Muscle of leg (tissue), 11 donors: ENCODE measurements around the gene PRKD1. TPM values are rescaled to one million over a fixed set of nuclear protein-coding genes. Genes with fewer than 3 reads are reported as not detected.

ENCODE experiments used
- DNase-seq: peaks from one replicate; pipeline ENCODE4 v3.0.0; 2013
- H3K27ac ChIP-seq: one replicate; pipeline ENCODE4 v1.5.1; 2013; ENCODE audit warnings: mild to moderate bottlenecking, low read length, control low read depth
- H3K27me3 ChIP-seq: one replicate; pipeline ENCODE4 v1.6.1; 2013; ENCODE audit warnings: low read length; ENCODE audit not compliant: control insufficient read depth, insufficient read depth
- H3K36me3 ChIP-seq: one replicate; pipeline ENCODE4 v1.6.1; 2013; ENCODE audit warnings: low read length; ENCODE audit not compliant: control insufficient read depth, insufficient read depth
- H3K4me1 ChIP-seq: one replicate; pipeline ENCODE4 v1.6.1; 2013; ENCODE audit warnings: low read length; ENCODE audit not compliant: control insufficient read depth, insufficient read depth
- H3K4me3 ChIP-seq: one replicate; pipeline ENCODE4 v1.5.1; 2013; ENCODE audit warnings: low read length, control low read depth
- H3K9me3 ChIP-seq: replicated peaks from 2 replicates; pipeline ENCODE4 v1.6.1; 2013; ENCODE audit warnings: low read depth, low read length; ENCODE audit not compliant: control insufficient read depth
- WGBS: methylation state at CpG from one replicate; pipeline ENCODE4 v1.1.5; 2013; ENCODE audit warnings: missing lambda C conversion rate; ENCODE audit not compliant: insufficient coverage; 5-methylcytosine and 5-hydroxymethylcytosine counted together
- polyA plus RNA-seq, 8 donors: library from polyadenylated mRNA; unstranded; fragments of 120-200 nt; gene quantifications; one replicate each; pipeline versions ENCODE4 v1.2.1 to v1.2.3, GENCODE V29; 2013; ENCODE audit warnings: inconsistent platforms in 1 of 8, low replicate concordance in 1 of 8; ENCODE audit not compliant: insufficient read length in 8 of 8, insufficient read depth in 1 of 8
- total RNA-seq: library from RNA; stranded (reverse); fragments of 120-200 nt; gene quantifications from one replicate; pipeline ENCODE4 v1.2.4, GENCODE V29; 2013

Gene PRKD1
- total and polyA plus RNA-seq, 9 donors: 14.0 to 31.2 (median 22.4) TPM

DNA sequence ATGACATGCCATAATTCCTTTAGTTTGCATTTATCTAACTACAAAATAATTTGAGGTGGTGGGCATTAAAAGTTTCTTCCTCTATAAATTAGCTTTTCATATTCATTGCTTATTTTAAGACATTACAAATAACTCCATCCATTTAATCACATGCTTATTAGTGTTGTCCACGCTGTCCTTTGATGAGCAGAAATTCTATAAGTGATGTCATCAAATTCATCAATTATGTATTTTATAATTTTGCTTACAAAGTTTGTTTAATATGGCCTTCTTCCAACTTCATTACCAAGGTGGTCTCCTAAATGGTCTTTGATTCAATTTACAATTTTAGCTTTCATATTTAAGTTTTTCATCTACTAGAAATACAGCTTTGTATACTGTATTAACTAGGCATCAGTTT is 173.5 kb downstream of the PRKD1 start:
- no peaks in the 10 kb centered on the region for H3K4me1 ChIP-seq
- WGBS: no CpG with 5 or more reads among the region's 1 CpG

DNA sequence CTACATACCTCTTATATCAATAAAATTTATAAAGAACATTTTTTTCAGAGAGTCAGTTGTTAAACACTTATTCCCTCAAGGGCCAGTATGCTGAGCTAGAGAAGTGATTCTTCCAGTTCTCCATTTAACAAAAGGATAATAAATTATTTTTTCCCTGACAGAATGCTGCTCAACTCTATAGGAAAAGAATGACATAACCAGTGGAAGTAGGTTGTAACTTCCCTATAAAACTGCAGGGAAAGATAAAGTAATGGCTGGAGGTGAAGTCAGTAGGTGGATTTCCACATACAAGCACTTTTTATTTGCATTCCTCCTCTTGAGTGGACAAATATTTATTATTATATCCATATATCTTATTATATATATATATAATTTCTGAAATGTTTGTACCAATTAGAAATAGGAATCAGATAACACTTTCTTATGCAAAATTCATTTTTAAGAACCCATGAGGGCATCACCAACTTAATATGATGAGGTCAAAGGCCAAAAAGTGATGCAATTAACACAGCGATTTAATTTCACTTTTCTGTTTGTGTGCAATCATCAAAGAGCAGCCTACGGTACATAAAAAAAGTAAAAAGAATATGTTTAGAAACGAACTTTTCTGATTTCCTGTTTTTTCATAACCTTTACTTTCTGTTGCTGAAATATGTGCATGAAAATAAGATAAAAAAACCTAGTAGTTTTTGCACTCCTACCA is 175.3 kb downstream of the PRKD1 start:
- no peak for DNase-seq
- Histone ChIP-seq H3K36me3 (no peaks in the 10 kb centered on the region), H3K27me3 (no peaks in the 10 kb centered on the region), H3K4me1 (no peaks in the 10 kb centered on the region), H3K9me3 (peaks cover 3% of the 10 kb centered on the region), H3K4me3 (no peak overlapping the region), H3K27ac (no peak overlapping the region)
- WGBS: no CpG with 5 or more reads among the region's 3 CpGs

More for the DNA sequence above, 173.5 kb downstream of the PRKD1 start:
- H3K27ac ChIP-seq: no peak overlapping the region
- no peak for DNase-seq
- no peak overlapping the region for H3K4me3 ChIP-seq
- no peaks in the 10 kb centered on the region for H3K36me3 ChIP-seq
- peaks cover 3% of the 10 kb centered on the region for H3K9me3 ChIP-seq
- no peaks in the 10 kb centered on the region for H3K27me3 ChIP-seq

DNA sequence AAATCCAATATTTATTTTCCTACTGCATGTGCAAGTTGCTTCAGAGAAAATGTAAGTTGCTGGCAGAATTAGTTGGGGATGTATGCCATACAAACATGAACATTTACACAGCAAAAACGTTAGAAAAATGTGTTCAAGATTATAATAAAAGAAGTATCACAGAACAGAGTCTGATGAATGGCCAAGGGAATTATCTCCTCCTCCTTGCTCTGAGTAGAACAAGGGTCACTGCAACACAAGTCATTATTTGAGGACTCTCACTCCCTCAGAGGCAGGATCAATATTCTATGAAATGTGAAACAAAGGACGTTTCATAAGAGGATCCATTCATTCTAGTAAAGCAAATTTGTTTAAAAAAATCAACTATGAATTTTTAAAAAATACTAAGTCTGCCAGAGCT is 177.8 kb downstream of the PRKD1 start:
- no peak for DNase-seq
- WGBS: no CpG with 5 or more reads among the region's 2 CpGs

DNA sequence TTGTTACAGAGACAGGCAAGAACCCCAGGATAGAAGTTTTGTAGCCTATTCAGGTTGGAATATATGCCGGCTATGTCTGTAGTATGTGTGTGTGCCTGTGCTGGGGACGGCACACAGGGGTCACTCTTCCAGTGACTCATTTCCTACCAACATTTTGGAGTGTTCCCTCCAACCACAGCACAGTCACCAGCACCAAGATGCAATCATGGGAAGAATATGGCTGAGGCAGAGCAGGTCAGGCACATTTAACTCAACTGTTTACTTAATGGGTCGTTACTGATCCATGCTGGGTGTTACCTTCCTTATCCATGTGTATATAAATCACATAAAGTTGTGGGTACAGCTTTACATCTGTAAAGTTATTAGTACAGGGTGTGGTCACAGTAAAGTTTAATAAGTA is 178.3 kb downstream of the PRKD1 start:
- H3K36me3 ChIP-seq: no peaks in the 10 kb centered on the region
- WGBS: no CpG with 5 or more reads among the region's 3 CpGs
- DNase-seq: no peak
- no peaks in the 10 kb centered on the region for H3K27me3 ChIP-seq
- no peaks in the 10 kb centered on the region for H3K4me1 ChIP-seq
- no peak overlapping the region for H3K4me3 ChIP-seq
- H3K27ac ChIP-seq: no peak overlapping the region
- peaks cover 3% of the 10 kb centered on the region for H3K9me3 ChIP-seq

More for the DNA sequence above, 177.8 kb downstream of the PRKD1 start:
- no peaks in the 10 kb centered on the region for H3K27me3 ChIP-seq
- H3K36me3 ChIP-seq: no peaks in the 10 kb centered on the region
- H3K27ac ChIP-seq: no peak overlapping the region
- peaks cover 3% of the 10 kb centered on the region for H3K9me3 ChIP-seq
- no peak overlapping the region for H3K4me3 ChIP-seq
- no peaks in the 10 kb centered on the region for H3K4me1 ChIP-seq

DNA sequence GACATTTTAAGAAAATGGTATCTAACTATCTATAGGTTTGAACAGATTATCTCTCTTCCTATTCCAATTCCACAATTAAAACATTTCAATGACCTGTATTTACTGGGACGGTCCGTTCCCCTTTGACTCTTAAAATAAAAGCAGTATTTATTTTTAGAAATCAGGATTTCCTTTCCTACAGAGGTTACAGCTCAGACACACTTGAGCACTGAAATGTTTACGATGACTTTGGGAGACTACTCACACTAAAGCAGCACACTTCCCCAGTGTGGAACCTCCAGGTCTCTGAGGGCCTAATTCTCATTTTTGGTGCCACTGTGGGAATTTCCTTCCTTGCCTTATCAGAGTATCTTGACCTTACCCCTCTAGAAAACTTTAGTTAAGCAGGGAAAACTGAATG is 181.8 kb downstream of the PRKD1 start:
- WGBS: 67% methylated on average over 1 of the region's 3 CpGs
- no peaks in the 10 kb centered on the region for H3K36me3 ChIP-seq
- no peaks in the 10 kb centered on the region for H3K9me3 ChIP-seq
- no peaks in the 10 kb centered on the region for H3K27me3 ChIP-seq
- H3K4me3 ChIP-seq: no peak overlapping the region
- H3K27ac ChIP-seq: no peak overlapping the region
- H3K4me1 ChIP-seq: peaks cover 2% of the 10 kb centered on the region
- no peak for DNase-seq

DNA sequence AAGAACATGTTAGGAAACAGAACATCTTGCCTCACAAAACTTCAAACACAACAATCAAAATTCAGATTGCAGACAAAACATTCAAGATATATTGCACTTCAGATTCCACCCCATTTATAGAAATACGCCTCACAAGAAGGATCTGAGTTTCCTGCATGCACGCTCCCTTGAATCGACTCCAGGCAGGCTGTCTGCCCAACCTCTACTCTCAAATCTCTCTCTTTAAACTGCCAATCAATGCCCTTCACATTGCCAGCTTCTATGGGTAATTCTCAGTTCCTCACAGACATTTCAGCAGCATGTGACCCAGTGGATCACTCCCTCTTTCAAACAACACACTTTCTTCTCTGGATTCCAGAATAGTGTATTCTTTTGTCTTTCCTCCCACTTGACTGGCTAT is 184.1 kb downstream of the PRKD1 start:
- H3K36me3 ChIP-seq: no peaks in the 10 kb centered on the region
- no peak overlapping the region for H3K4me3 ChIP-seq
- DNase-seq: no peak
- H3K27me3 ChIP-seq: no peaks in the 10 kb centered on the region
- H3K4me1 ChIP-seq: peaks cover 2% of the 10 kb centered on the region
- WGBS: 50% methylated on average over 3 of the region's 3 CpGs
- H3K9me3 ChIP-seq: no peaks in the 10 kb centered on the region
- no peak overlapping the region for H3K27ac ChIP-seq

DNA sequence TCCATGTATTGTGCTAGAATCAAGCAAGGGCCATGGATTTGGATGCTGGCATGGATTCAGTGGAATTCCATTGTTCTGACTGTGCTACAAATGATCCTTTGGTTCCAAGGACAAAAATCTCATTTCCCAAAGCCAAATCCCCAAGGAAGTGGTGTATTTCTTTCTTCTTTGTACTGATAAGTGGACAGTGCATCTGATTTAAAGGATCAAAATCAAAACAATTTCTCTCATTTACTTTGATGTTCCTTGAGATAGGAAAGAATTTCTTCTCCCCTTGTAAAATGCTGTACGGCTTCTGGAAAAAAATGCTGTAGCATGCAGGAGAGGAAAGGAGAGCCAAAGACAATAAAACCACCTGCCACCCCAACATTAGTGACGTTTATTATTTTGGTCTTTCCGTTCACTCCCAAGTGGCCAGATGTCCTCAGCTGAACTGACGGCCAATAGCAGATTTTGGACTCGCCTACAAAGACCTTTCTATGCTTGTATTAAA is 185.7 kb downstream of the PRKD1 start:
- Histone ChIP-seq H3K27me3 (no peaks in the 10 kb centered on the region), H3K4me1 (peaks cover 2% of the 10 kb centered on the region), H3K27ac (no peak overlapping the region), H3K4me3 (no peak overlapping the region), H3K9me3 (no peaks in the 10 kb centered on the region), H3K36me3 (no peaks in the 10 kb centered on the region)
- peak; percentile 68 for DNase-seq
- no CpG with 5 or more reads among the region's 5 CpGs for WGBS

DNA sequence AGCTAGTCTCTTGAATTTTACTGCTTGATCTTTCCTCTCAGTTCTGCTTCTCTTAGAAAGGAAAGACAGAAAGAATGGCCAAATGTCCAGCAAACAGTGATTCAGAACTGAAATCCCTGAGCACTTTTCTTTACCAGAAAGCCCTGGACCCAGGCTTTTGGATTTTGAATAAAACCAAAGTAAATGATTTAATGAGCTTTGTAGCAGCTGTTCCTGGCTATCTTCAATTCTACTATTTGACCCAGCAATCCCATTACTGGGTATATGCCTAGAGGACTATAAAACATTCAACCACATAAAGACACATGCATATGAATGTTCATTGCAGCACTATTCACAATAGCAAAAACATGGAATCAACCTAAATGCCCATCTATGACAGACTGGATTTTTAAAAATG is 187.2 kb downstream of the PRKD1 start:
- H3K9me3 ChIP-seq: no peaks in the 10 kb centered on the region
- no peak for DNase-seq
- peaks cover 2% of the 10 kb centered on the region for H3K4me1 ChIP-seq
- H3K27ac ChIP-seq: no peak overlapping the region
- H3K4me3 ChIP-seq: no peak overlapping the region
- H3K27me3 ChIP-seq: no peaks in the 10 kb centered on the region
- H3K36me3 ChIP-seq: no peaks in the 10 kb centered on the region

DNA sequence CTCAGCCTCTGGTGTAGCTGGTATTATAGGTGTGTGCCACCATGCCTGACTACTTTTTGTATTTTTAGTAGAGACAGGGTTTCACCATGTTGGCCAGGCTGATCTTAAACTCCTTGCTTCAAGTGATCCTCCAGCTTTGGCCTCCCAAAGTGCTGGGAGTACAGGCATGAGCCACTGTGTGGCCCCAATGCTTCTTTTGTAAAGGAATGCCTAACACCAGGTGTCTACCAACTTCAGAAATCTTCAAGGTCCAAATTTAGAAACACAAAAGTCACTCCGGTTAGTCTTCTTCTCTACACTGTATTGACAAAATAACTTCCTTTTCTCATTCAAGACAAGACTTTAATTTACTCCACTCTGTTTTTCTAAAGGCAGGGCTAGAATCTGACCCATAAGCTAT is 188.7 kb downstream of the PRKD1 start:
- peaks cover 2% of the 10 kb centered on the region for H3K4me1 ChIP-seq
- no peak for DNase-seq
- no CpG with 5 or more reads among the region's 1 CpG for WGBS

DNA sequence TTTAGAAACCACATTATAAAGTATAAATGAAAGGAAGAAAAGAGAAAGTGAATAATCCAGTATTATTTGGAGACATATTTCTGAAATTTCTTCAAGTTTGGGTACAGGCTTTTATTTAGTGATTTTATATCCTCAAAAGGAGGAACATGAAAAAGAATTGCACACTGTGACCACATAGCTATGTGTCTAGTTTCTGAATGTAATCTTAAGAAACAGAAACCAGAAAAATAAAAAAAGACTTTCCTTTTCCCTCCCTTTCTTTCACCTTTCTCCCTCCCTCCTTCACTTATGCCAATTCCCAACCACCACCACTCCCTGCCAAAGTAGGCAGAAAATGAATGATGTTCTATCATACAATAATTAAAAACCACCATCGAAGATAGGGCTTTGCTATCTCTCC is 189.6 kb downstream of the PRKD1 start:
- peaks cover 2% of the 10 kb centered on the region for H3K4me1 ChIP-seq
- no peak overlapping the region for H3K27ac ChIP-seq
- no peak overlapping the region for H3K4me3 ChIP-seq
- no peaks in the 10 kb centered on the region for H3K9me3 ChIP-seq
- DNase-seq: no peak
- no peaks in the 10 kb centered on the region for H3K36me3 ChIP-seq
- WGBS: no CpG with 5 or more reads among the region's 1 CpG
- H3K27me3 ChIP-seq: no peaks in the 10 kb centered on the region

More for the DNA sequence above, 188.7 kb downstream of the PRKD1 start:
- no peaks in the 10 kb centered on the region for H3K27me3 ChIP-seq
- H3K36me3 ChIP-seq: no peaks in the 10 kb centered on the region
- no peaks in the 10 kb centered on the region for H3K9me3 ChIP-seq
- no peak overlapping the region for H3K27ac ChIP-seq
- H3K4me3 ChIP-seq: no peak overlapping the region

DNA sequence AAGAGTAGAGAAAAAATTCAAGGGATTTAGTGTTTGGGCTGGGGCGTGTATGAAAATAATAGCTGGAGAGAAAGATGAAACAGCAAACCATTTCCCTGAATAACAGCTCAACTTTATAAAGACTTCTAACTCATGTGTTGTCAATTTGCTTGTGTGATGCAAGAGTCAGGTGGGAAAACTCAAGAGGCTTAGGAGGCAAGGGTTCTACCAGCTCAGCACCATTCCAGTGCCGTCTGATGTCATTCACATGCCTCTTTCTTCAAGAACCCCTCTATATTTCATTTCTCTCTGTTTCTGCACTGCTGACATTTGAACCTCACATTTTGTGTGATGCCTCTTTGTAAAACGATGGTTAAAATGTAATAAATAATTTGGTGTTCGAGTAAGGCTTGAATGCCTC is 192.2 kb downstream of the PRKD1 start:
- no CpG with 5 or more reads among the region's 4 CpGs for WGBS
- no peaks in the 10 kb centered on the region for H3K9me3 ChIP-seq
- H3K36me3 ChIP-seq: no peaks in the 10 kb centered on the region
- no peak overlapping the region for H3K4me3 ChIP-seq
- H3K4me1 ChIP-seq: no peaks in the 10 kb centered on the region
- H3K27ac ChIP-seq: no peak overlapping the region
- H3K27me3 ChIP-seq: no peaks in the 10 kb centered on the region
- DNase-seq: no peak
